ENCODE measurements around the gene ARHGEF10L.

Gene ARHGEF10L

GRCh38 chr1:17594690-17595601 is 55.4 kb downstream of the ARHGEF10L start:
- TF ChIP-seq CTCF (IDR thresholded peaks at IDR 0.05; ENCODE audit: extremely low read depth, missing control alignments): no peak
- no peak for DNase-seq (ENCODE audit: low spot score)

- DNase-seq (ENCODE audit: low spot score): no peak
- no peak for TF ChIP-seq CTCF (IDR thresholded peaks at IDR 0.05; ENCODE audit: extremely low read depth, missing control alignments)
These were observed 56.1 kb downstream of the ARHGEF10L start for GRCh38 chr1:17595602-17595925.

GRCh38 chr1:17596186-17596585 is 56.7 kb downstream of the ARHGEF10L start:
- TF ChIP-seq CTCF (IDR thresholded peaks at IDR 0.05; ENCODE audit: extremely low read depth, missing control alignments): no peak
- no peak for DNase-seq (ENCODE audit: low spot score)

- no peak for DNase-seq (ENCODE audit: low spot score)
These were observed 57.4 kb downstream of the ARHGEF10L start for GRCh38 chr1:17596651-17597509.

GRCh38 chr1:17597651-17598050 is 58.2 kb downstream of the ARHGEF10L start:
- no peak for TF ChIP-seq CTCF (IDR thresholded peaks at IDR 0.05; ENCODE audit: extremely low read depth, missing control alignments)
- DNase-seq (ENCODE audit: low spot score): no peak

More at GRCh38 chr1:17596651-17597509, 57.4 kb downstream of the ARHGEF10L start:
- TF ChIP-seq CTCF (IDR thresholded peaks at IDR 0.05; ENCODE audit: extremely low read depth, missing control alignments): no peak

GRCh38 chr1:17598251-17598650 is 58.8 kb downstream of the ARHGEF10L start:
- DNase-seq (ENCODE audit: low spot score): no peak
- TF ChIP-seq CTCF (IDR thresholded peaks at IDR 0.05; ENCODE audit: extremely low read depth, missing control alignments): no peak

Measured in GM20000 (cell line).